Panc1 (cell line): ENCODE results near the gene APCS. TPM values are rescaled to one million over a fixed set of nuclear protein-coding genes. Genes with fewer than 3 reads are reported as not detected.

ENCODE experiments used
- total RNA-seq: library from RNA; stranded (reverse); gene quantifications from one replicate; pipeline ENCODE4 v1.2.1, GENCODE V29; 2021; ENCODE audit not compliant: unreplicated experiment

Gene APCS
- total RNA-seq, 1 experiment from 2014 or later = 0.33 TPM

Other genes with a start within 250 kb of the APCS start
- not detected for gene OR10J4, start 155.6 kb upstream of the APCS start, total RNA-seq
- gene OR10J1, start 148.1 kb upstream of the APCS start, total RNA-seq = not detected
- not detected for gene OR10J5, start 51.8 kb upstream of the APCS start, total RNA-seq
- gene CRP, start 126.8 kb downstream of the APCS start, total RNA-seq = 0.90 TPM
- gene DUSP23, start 193.1 kb downstream of the APCS start, total RNA-seq = 36.1 TPM
- gene FCRL6, start 214.5 kb downstream of the APCS start, total RNA-seq = not detected
- not detected for gene SLAMF8, start 239.0 kb downstream of the APCS start, total RNA-seq